NCI-H460 (cell line): Measurements from ENCODE around the gene TNFRSF8. TPM values are rescaled to one million over a fixed set of nuclear protein-coding genes. Genes with fewer than 3 reads are reported as not detected.

Source experiments
- DNase-seq: peaks from one replicate; pipeline ENCODE4 v3.0.0-alpha.2; 2016; ENCODE audit warnings: low read depth; ENCODE audit errors: extremely low read depth
- total RNA-seq: library from RNA; depleted of rRNA; stranded (reverse); fragments of >200 nt; shearing (Covaris generic); gene quantifications from 2 replicates; pipeline ENCODE4 v1.2.3, GENCODE V29; 2014

The TNFRSF8 gene
- total RNA-seq, 1 experiment from 2014 or later: 1.8 TPM

GRCh38 chr1:12113433-12114339 lies 50.6 kb downstream of the TNFRSF8 start:
- DNase-seq: no peak

GRCh38 chr1:12114340-12114683 lies 51.2 kb downstream of the TNFRSF8 start:
- no peak for DNase-seq

GRCh38 chr1:12114916-12115315 lies 51.8 kb downstream of the TNFRSF8 start:
- no peak for DNase-seq

DNA sequence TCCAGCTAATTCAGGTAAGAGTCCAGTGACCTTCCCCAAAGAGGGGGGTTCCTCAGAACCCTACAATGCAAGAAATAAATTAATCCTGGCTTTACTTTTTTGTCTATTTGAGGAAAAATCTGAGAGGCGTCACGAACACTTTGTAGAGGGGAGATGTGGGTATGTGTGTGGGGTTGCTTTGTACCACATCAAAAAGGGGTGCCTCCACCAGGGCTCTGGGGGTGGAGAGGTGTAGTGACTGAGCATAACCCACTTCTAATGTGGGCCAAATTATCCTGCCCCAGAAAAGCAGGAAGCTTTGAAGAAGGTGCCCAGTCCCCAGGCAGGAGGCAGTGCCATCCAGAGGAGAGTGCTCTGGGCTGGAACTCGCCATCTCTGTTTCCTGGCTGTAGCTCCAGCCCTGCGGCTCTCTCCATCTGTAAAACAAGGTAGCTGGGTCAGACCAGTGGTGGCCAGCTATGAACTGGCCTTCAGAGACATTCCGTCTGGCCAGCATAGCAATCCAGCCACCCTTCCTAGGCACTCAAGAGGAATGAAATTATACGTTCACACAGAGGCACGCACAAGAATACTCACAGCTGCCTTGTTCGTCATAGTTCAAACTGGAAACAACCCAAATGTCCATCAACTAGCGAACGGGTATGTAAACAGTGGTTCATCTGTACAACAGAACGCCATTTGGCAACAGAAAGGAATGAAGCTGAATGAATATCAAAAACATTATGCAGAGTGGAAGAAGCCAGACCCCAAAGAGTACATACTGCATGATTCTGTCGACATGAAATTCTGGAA lies 58.3 kb downstream of the TNFRSF8 start:
- no peak for DNase-seq

- DNase-seq: no peak
These were observed 60.1 kb downstream of the TNFRSF8 start for GRCh38 chr1:12123172-12123571.

DNA sequence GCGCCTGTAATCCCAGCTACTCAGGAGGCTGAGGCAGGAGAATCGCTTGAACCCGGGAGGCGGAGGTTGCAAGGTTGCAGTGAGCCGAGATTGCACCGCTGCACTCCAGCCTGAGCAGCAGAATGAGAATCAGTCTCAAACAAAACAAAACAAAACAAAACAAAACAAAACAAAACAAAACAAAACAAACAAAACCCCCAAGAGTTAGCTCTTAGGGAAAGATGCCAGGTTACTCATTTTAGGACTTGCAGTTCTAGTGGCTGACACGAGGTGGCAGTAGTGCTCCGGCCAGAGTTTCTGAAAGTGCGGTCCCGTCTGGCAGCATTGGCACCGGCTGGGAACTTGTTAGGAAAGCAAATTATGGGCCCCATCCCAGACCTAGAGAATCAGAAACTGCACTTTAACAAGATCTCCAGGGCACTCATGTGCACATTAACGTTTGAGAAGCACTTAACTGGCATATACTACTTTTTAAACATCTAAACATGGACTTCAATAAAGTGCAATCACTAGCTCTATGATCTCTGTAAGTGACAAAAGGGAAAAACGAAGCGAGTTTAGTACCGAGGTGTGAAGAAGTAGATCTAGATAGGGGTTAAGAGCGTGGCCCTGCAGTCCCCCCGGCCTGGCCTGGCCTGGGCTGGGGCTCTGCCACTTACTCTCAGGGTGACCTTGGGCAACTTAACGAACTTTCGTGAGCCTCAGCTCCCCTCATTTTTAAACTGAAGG lies 61.8 kb downstream of the TNFRSF8 start:
- peak; percentile 58 for DNase-seq

DNA sequence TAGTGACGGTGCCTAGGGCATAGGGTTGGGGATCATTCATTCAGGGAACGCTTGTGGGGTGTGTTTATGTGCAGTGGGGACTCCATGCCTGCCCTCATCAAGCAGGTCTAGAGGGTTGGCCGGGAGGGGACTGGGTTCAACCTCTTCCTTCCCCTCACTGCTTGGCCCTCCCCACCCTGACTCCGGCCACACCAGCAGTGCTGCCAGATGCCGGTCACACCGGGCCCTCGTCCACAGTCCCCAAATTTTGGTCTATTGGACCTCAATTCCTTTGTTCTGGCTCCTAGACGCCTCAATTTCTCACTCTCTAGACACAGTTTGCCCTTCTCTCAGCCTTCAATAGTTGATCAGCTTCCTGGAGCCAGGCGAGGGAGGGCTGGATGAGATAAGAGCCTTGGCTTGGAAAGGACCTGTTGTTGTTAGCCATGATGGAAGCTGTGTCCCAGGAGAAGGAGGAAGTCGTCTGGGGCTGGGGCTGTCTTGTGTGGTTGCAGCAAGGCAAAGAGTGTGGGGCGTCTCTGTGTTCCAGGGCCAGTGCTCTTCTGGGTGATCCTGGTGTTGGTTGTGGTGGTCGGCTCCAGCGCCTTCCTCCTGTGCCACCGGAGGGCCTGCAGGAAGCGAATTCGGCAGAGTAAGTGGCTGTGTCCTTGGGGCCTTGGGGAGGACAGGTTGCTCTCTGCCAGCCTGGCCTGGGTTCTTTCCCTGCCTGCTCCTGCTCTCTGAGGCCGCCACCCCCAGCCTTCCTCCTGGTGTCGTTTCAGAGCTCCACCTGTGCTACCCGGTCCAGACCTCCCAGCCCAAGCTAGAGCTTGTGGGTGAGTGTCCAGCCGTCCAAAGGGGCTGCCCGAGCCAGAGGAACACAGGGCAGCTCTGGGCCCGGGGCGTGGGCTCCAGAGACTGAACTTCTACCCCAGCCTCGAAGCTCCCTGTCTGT lies 62.6 kb downstream of the TNFRSF8 start:
- no peak for DNase-seq

DNA sequence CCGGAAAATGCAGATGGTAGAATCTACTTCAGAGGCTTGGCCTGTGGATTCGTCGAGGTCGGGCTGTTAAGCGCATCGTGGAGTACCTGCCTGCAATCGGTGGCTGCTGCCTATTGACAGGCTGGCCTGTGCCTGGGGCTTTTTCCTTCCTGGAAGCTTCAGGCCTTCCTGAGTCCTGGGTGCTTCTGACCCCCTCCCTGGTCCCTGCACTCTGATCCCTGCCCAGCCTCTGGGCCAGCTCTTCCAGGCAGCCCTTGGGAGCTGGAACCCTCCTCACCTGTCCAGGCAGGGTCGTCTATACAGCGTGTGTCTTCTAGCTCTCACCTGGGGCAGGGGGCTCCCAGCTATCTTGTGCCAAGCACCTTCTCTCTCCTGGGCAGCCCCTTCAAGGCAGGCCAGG lies 63.7 kb downstream of the TNFRSF8 start:
- DNase-seq: no peak

- DNase-seq: no peak
These were observed 64.2 kb downstream of the TNFRSF8 start for GRCh38 chr1:12127206-12127810.

GRCh38 chr1:12128120-12128519 lies 65.0 kb downstream of the TNFRSF8 start:
- no peak for DNase-seq

DNA sequence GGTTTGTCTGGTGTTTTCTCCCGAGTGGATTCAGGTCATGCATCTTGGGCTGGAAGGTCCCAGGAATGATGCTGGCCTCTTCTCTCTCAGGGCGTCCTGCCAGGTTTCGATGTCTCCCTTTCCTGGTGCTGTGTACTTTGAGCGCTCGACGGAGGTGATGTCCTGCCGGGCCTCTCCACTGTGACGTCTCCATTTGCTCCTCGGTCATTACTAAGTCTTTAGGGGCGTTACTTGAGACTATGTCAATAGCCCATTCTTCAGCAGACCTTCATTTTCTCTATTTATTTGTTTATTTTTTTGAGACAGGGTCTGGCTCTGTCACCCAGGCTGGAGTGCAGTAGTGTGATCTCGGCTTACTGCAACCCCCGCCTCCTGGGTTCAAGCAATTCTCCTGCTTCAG lies 66.5 kb downstream of the TNFRSF8 start:
- no peak for DNase-seq

DNA sequence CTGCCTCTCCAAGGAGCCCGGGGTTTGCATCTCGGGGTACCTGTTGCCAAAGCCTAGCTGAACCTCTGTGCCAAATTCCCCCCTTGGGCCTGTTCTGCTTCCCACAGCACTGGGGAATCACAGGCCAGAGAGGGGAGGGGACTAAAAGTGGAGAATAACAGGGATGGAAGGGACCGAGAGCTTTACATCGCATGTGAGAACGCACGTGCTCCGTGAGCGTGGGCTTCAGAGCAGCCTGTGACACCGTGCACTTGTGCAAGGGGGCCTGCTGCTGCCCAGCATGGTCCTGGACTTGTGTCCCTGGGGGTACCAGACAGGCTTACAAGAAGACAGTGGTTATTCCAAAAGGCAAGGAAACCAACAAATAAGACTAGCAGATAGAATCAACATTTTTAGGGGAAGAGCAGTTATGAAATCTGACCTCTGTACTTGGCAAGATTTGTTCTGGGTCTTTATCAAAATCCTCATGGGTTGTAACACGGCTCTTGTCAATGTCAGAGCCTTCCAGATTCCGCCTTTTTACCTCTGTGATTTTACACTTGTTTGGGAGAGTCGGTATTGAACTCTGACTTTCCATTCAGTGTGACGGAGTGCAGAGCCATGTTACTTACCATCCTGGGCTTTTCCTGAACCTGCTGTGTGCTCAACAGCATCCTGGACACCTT lies 67.5 kb downstream of the TNFRSF8 start:
- no peak for DNase-seq

- DNase-seq: peak; percentile 59
These were observed 69.0 kb downstream of the TNFRSF8 start for GRCh38 chr1:12132078-12132477.

DNA sequence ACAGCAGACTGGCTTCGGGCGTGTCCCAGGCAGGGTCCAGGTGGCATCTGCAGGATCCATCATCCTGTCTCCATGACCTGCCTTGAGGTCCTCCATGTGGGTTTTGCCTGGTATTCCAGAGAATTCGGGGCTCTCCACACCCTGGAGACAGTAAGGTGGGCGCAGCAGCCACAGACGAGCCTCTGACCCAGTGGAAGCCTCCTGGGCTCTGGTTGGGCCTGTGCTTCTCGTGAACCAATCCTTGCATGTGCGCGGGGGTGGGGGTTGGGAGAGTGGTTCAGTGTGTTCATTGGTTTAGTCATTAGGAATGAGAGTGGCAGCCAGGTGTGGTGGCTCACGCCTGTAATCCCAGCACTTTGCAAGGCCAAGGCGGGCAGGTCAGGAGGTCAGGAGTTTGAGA lies 71.6 kb downstream of the TNFRSF8 start:
- no peak for DNase-seq

GRCh38 chr1:12135612-12136011 lies 72.5 kb downstream of the TNFRSF8 start:
- no peak for DNase-seq

GRCh38 chr1:12136916-12137610 lies 74.0 kb downstream of the TNFRSF8 start:
- DNase-seq: no peak

DNA sequence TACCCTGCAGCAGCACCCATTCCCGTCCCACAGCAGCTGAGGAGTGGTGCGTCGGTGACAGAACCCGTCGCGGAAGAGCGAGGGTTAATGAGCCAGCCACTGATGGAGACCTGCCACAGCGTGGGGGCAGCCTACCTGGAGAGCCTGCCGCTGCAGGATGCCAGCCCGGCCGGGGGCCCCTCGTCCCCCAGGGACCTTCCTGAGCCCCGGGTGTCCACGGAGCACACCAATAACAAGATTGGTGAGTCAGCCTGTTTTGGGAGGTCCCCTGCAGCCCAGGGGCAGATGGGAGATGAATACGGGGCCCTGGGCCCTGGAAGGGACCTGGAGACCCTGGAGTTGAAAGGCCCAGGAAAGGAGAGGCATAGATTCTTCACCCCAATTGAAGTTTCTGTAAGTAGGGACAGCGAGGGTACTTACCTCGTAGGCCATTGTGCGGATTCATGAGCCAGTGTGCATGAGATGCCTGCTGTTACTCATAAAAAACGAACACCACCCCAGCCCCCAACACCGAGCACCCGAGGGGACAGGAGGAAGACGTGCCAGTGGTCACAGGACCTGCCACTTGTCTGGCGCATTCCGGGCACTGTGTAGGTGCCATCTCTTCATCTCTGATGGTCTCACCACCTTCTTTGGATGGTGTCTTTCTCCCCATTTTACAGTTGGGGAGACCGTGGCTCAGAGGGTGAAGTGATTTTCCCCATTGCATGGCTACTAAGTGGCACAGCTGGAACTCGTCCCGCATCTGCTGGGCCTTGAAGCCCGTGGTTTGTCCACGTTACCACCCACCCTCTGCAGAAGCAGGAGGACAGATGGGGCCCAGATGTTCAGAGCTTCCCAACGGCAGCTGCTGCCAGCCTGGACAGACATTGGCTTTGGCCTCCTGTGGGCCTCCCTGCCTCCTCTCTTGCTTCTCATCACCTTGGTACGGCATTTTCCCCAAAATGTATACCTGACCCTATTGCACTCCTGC lies 75.4 kb downstream of the TNFRSF8 start:
- DNase-seq: no peak
